Gastroesophageal sphincter (tissue), 3 donors: ENCODE data around the gene GRIP1.

ENCODE experiments used
- CTCF ChIP-seq, 4 experiments: fragments of 200-600 bp in 2 of 4; fragments of 450-650 bp in 2 of 4; sonication (generic) in 1 of 4; IDR thresholded peaks; one replicate each; pipeline ENCODE4 v1.5.1; 2017 to 2019; ENCODE audit warnings: antibody characterized with exemption in 4 of 4, mild to moderate bottlenecking in 2 of 4, moderate library complexity in 2 of 4
- EP300 ChIP-seq: sonication (generic); formaldehyde crosslinking; IDR thresholded peaks from one replicate; pipeline ENCODE4 v1.6.1; 2017; ENCODE audit warnings: antibody characterized with exemption, mild to moderate bottlenecking
- POLR2A ChIP-seq, 2 donors: fragments of 450-650 bp; IDR thresholded peaks; one replicate each; pipeline ENCODE4 v1.6.1; 2017; ENCODE audit warnings: antibody characterized with exemption in 2 of 2, mild to moderate bottlenecking in 2 of 2, moderate library complexity in 1 of 2
- POLR2AphosphoS5 ChIP-seq: sonication (generic); formaldehyde crosslinking; IDR thresholded peaks from one replicate; pipeline ENCODE4 v1.6.1; 2017; ENCODE audit warnings: antibody characterized with exemption

- TF ChIP-seq CTCF (IDR thresholded peaks at IDR 0.05) (no peak), POLR2AphosphoS5 (no peak), POLR2A (IDR thresholded peaks at IDR 0.05) (no peak), EP300 (no peak)
These were observed 35.1 kb upstream of the GRIP1 start for GRCh38 chr12:66713984-66714383.
